Dedifferentiated amniotic fluid mesenchymal stem cell (primary cell): ENCODE data around the gene HNRNPUL1.

Experiments used
- DNase-seq: peaks from one replicate; pipeline ENCODE4 v3.0.0-alpha.2; 2016; ENCODE audit errors: extremely low spot score

Gene HNRNPUL1

GRCh38 chr19:41308450-41309179 lies 44.4 kb downstream of the HNRNPUL1 start:
- peak; percentile 92 for DNase-seq

GRCh38 chr19:41309180-41310032 lies 45.2 kb downstream of the HNRNPUL1 start:
- no peak for DNase-seq

- peak; percentile 82 for DNase-seq
Measured at GRCh38 chr19:41310033-41310831, 46.1 kb downstream of the HNRNPUL1 start, which contains the start of gene CCDC97. Gene CCDC97, plus strand, starts transcription at chr19:41310172. Its CDS starts 139 bp downstream, at chr19:41310311.

- no peak for DNase-seq
Measured at GRCh38 chr19:41311072-41311471, 46.9 kb downstream of the HNRNPUL1 start.

GRCh38 chr19:41311613-41312012 lies 47.4 kb downstream of the HNRNPUL1 start:
- DNase-seq: no peak

- no peak for DNase-seq
Measured at GRCh38 chr19:41316306-41316920, 52.2 kb downstream of the HNRNPUL1 start.

- no peak for DNase-seq
Measured at GRCh38 chr19:41318696-41319499, 54.7 kb downstream of the HNRNPUL1 start.

- no peak for DNase-seq
Measured at GRCh38 chr19:41319500-41320184, 55.5 kb downstream of the HNRNPUL1 start.

- DNase-seq: no peak
Measured at GRCh38 chr19:41320185-41320518, 56.0 kb downstream of the HNRNPUL1 start.

GRCh38 chr19:41320568-41320967 lies 56.4 kb downstream of the HNRNPUL1 start:
- DNase-seq: no peak

- no peak for DNase-seq
Measured at GRCh38 chr19:41321204-41321599, 57.0 kb downstream of the HNRNPUL1 start.

GRCh38 chr19:41321600-41322270 lies 57.6 kb downstream of the HNRNPUL1 start:
- peak; percentile 65 for DNase-seq

GRCh38 chr19:41322451-41322850 lies 58.3 kb downstream of the HNRNPUL1 start:
- no peak for DNase-seq

GRCh38 chr19:41323023-41323422 lies 58.9 kb downstream of the HNRNPUL1 start:
- no peak for DNase-seq

GRCh38 chr19:41323430-41324125 lies 59.4 kb downstream of the HNRNPUL1 start:
- peak; percentile 89 for DNase-seq

- DNase-seq: no peak
Measured at GRCh38 chr19:41324231-41324702, 60.1 kb downstream of the HNRNPUL1 start.

GRCh38 chr19:41324921-41325639 lies 60.9 kb downstream of the HNRNPUL1 start:
- DNase-seq: peak; percentile 47

- DNase-seq: no peak
Measured at GRCh38 chr19:41325640-41325946, 61.4 kb downstream of the HNRNPUL1 start.
